Motor neuron (in vitro differentiated cells): Measurements from ENCODE around the gene RPTOR. TPM values are rescaled to one million over a fixed set of nuclear protein-coding genes. Genes with fewer than 3 reads are reported as not detected.
A peak's percentile ranks its signal among the peaks of the same experiment; 100 is the strongest.

Experiments
- ATAC-seq, 8 experiments: fragments of 200-7000 bp; cut with Tn5 transposase; replicated peaks in 6 of 8; 2 replicates each; pipeline ENCODE4 v1.8.0; 2021; ENCODE audit warnings: mild to moderate bottlenecking in 8 of 8, moderate library complexity in 8 of 8
- H3K27ac ChIP-seq, 2 donors: fragments of 250-450 bp; sonication (Bioruptor Pico); 2 replicates each; pipeline ENCODE4 v1.9.0; 2021; ENCODE audit warnings: antibody characterized with exemption in 2 of 2, mild to moderate bottlenecking in 2 of 2, moderate library complexity in 1 of 2
- H3K4me1 ChIP-seq, 2 donors: fragments of 250-450 bp; sonication (Bioruptor Pico); replicated peaks in 1 of 2; 2 replicates each; pipeline ENCODE4 v1.6.1; 2021; ENCODE audit warnings: antibody characterized with exemption in 2 of 2, mild to moderate bottlenecking in 2 of 2, moderate library complexity in 1 of 2
- H3K4me3 ChIP-seq, 5 donors: fragments of 250-450 bp; sonication (Bioruptor Pico); 2 replicates each; pipeline ENCODE4 v1.9.0; 2021; ENCODE audit warnings: antibody characterized with exemption in 5 of 5, mild to moderate bottlenecking in 5 of 5, moderate library complexity in 4 of 5
- WGBS, 10 experiments: fragments of 450-650 bp; shearing (Covaris generic); methylation state at CpG; one replicate each; pipeline ENCODE4 v1.0.0; 2022; 5-methylcytosine and 5-hydroxymethylcytosine counted together
- in situ Hi-C, 9 experiments: fragments of 400-800 bp; cut with MboI; loops; one replicate each; pipeline ENCODE4 v1.15.0; 2021; ENCODE audit warnings: low sequenced_read_pairs in 9 of 9, low pct_unique_long_range_greater_than_20kb in 2 of 9; ENCODE audit not compliant: unreplicated experiment in 9 of 9
- total RNA-seq, 8 experiments: library from RNA; unstranded; fragments of 300-600 nt; gene quantifications; 2 replicates each; pipeline versions ENCODE4 v1.2.3 to v1.2.4, GENCODE V29; 2022

The RPTOR gene
- 10 to 100 TPM; 15.6 to 53.3 (median 19.2) TPM for total RNA-seq

GRCh38 chr17:80544655-80545498, at the start of gene RPTOR:
RPTOR (plus strand) TSS chr17:80544838; CDS start chr17:80545630, 792 bp downstream.
- ATAC-seq, result peak; percentile 78 to 98 (median 96)
- Histone ChIP-seq H3K4me3 (peak within 1 kb of the TSS; percentile 65 to 97 (median 85)), H3K27ac (peak within 1 kb of the TSS; percentile 80 to 94), H3K4me1 (peaks cover 16 to 20% of the 10 kb centered on the region in 2 donors)
- 0 to 6% (median 0%) methylated on average over 1 to 13 of the region's 49 CpGs; no CpG with 5 or more reads in 1 of the 10 experiments for WGBS, 10 experiments
- in situ Hi-C loops, result no loop called here

- WGBS, 10 experiments, result 30 to 100% (median 56%) methylated on average over 1 to 9 of the region's 10 CpGs; no CpG with 5 or more reads in 5 of the 10 experiments
- Histone ChIP-seq H3K4me1 (peaks cover 41 to 51% of the 10 kb centered on the region in 2 donors), H3K27ac (peak overlapping the region in 1 of 2 donors; percentile 78), H3K4me3 (no peak overlapping the region)
- in situ Hi-C loops, result no loop called here
- ATAC-seq, result no peak
Measured at GRCh38 chr17:80497726-80498241, 46.9 kb upstream of the RPTOR start.

- Histone ChIP-seq H3K27ac (peak overlapping the region; percentile 35 to 78), H3K4me1 (peaks cover 35 to 45% of the 10 kb centered on the region in 2 donors), H3K4me3 (no peak overlapping the region)
- peak; percentile 22 to 86 (median 78) for ATAC-seq
- 0 to 63% (median 10%) methylated on average over 2 to 18 of the region's 30 CpGs; no CpG with 5 or more reads in 2 of the 10 experiments for WGBS, 10 experiments
- in situ Hi-C loops, result no loop called here
Measured at GRCh38 chr17:80498242-80498919, 46.3 kb upstream of the RPTOR start.

- Histone ChIP-seq H3K4me3 (no peak overlapping the region), H3K27ac (peak overlapping the region; percentile 35 to 78), H3K4me1 (peaks cover 32 to 40% of the 10 kb centered on the region in 2 donors)
- 80 to 100% (median 96%) methylated on average over 1 to 3 of the region's 11 CpGs; no CpG with 5 or more reads in 7 of the 10 experiments for WGBS, 10 experiments
- no peak for ATAC-seq
- in situ Hi-C loops, result no loop called here
Measured at GRCh38 chr17:80498920-80499410, 45.7 kb upstream of the RPTOR start.

GRCh38 chr17:80499560-80499959, 45.1 kb upstream of the RPTOR start:
- WGBS, 10 experiments, result 50 to 100% (median 80%) methylated on average over 1 to 2 of the region's 9 CpGs; no CpG with 5 or more reads in 3 of the 10 experiments
- Histone ChIP-seq H3K4me3 (no peak overlapping the region), H3K4me1 (peaks cover 32 to 40% of the 10 kb centered on the region in 2 donors), H3K27ac (no peak overlapping the region)
- in situ Hi-C loops, result no loop called here
- no peak for ATAC-seq

- in situ Hi-C loops, result no loop called here
- 81 to 100% methylated on average over 1 to 12 of the region's 22 CpGs; no CpG with 5 or more reads in 8 of the 10 experiments for WGBS, 10 experiments
- Histone ChIP-seq H3K4me3 (no peak overlapping the region), H3K27ac (peak overlapping the region in 1 of 2 donors; percentile 19), H3K4me1 (peaks cover 35 to 45% of the 10 kb centered on the region in 2 donors)
- ATAC-seq, result peak in 4 of 8 experiments; percentile 6 to 59 (median 32)
Measured at GRCh38 chr17:80499961-80500665, 44.5 kb upstream of the RPTOR start.

- WGBS, 10 experiments, result 53 to 100% (median 83%) methylated on average over 1 to 16 of the region's 24 CpGs; no CpG with 5 or more reads in 2 of the 10 experiments
- Histone ChIP-seq H3K4me3 (no peak overlapping the region), H3K27ac (no peak overlapping the region), H3K4me1 (peaks cover 37 to 48% of the 10 kb centered on the region in 2 donors)
- in situ Hi-C loops, result no loop called here
- ATAC-seq, result peak in 1 of 8 experiments; percentile 53
Measured at GRCh38 chr17:80501741-80502577, 42.7 kb upstream of the RPTOR start.

- Histone ChIP-seq H3K4me3 (no peak overlapping the region), H3K27ac (no peak overlapping the region), H3K4me1 (peaks cover 37 to 48% of the 10 kb centered on the region in 2 donors)
- ATAC-seq, result no peak
- WGBS, 10 experiments, result 0 to 100% (median 33%) methylated on average over 1 of the region's 5 CpGs; no CpG with 5 or more reads in 7 of the 10 experiments
- in situ Hi-C loops, result no loop called here
Measured at GRCh38 chr17:80502578-80502877, 42.1 kb upstream of the RPTOR start.

GRCh38 chr17:80503031-80503430, 41.6 kb upstream of the RPTOR start:
- peaks cover 36 to 46% of the 10 kb centered on the region in 2 donors for H3K4me1 ChIP-seq
- no peak for ATAC-seq
- in situ Hi-C loops, result no loop called here
- no peak overlapping the region for H3K27ac ChIP-seq
- H3K4me3 ChIP-seq, result no peak overlapping the region
- no CpG with 5 or more reads among the region's 2 CpGs for WGBS, 10 experiments

GRCh38 chr17:80503921-80504320, 40.7 kb upstream of the RPTOR start:
- in situ Hi-C loops, result no loop called here
- H3K4me1 ChIP-seq, result peaks cover 27 to 37% of the 10 kb centered on the region in 2 donors
- ATAC-seq, result no peak
- H3K4me3 ChIP-seq, result no peak overlapping the region
- no peak overlapping the region for H3K27ac ChIP-seq

- peak in 6 of 8 experiments; percentile 23 to 93 (median 76) for ATAC-seq
- in situ Hi-C loops, result no loop called here
- Histone ChIP-seq H3K27ac (no peak overlapping the region), H3K4me1 (peaks cover 18 to 28% of the 10 kb centered on the region in 2 donors), H3K4me3 (no peak overlapping the region)
- WGBS, 10 experiments, result 0 to 33% (median 6%) methylated on average over 1 to 8 of the region's 8 CpGs; no CpG with 5 or more reads in 2 of the 10 experiments
Measured at GRCh38 chr17:80504686-80505413, 39.8 kb upstream of the RPTOR start.
